ENCODE measurements around the gene MSX2.

DNA sequence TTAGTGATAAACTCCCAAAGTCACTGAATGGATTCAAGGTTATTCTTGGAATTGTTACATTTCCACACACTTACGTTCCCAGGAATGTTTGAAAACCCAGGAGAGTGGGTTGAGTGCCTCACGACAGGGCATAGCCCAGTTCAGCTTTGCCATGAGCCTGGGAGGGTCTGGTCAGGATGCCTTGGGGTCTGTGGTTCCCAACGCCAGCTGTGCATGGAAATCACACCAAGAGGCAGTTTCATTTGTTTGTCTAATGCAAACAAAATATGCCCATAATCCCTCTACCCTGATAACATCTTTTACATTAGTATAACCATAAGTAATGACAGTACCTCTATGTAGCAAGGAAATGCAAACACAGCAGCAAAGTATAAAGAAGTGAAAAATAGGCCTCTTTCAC lies 25.3 kb upstream of the MSX2 start:
- TF ChIP-seq, protein P1, sequence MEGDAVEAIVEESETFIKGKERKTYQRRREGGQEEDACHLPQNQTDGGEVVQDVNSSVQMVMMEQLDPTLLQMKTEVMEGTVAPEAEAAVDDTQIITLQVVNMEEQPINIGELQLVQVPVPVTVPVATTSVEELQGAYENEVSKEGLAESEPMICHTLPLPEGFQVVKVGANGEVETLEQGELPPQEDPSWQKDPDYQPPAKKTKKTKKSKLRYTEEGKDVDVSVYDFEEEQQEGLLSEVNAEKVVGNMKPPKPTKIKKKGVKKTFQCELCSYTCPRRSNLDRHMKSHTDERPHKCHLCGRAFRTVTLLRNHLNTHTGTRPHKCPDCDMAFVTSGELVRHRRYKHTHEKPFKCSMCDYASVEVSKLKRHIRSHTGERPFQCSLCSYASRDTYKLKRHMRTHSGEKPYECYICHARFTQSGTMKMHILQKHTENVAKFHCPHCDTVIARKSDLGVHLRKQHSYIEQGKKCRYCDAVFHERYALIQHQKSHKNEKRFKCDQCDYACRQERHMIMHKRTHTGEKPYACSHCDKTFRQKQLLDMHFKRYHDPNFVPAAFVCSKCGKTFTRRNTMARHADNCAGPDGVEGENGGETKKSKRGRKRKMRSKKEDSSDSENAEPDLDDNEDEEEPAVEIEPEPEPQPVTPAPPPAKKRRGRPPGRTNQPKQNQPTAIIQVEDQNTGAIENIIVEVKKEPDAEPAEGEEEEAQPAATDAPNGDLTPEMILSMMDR (conservative IDR thresholded peaks at IDR 0.05 in 1 of 2, IDR thresholded peaks at IDR 0.05 in 1 of 2; ENCODE audit: low read depth in 1 of 2, low read length in 2 of 2), result no peak
- no peak for TF ChIP-seq EZH2 (IDR thresholded peaks at IDR 0.05; ENCODE audit: low read length, missing control alignments)

Measured in fibroblast of lung (primary cell).